GM23338 (cell line): ENCODE results near the gene ZNF716. TPM values are rescaled to one million over a fixed set of nuclear protein-coding genes. Genes with fewer than 3 reads are reported as not detected.
"Not testable (repeated sequence)": the region's sequence is repeated elsewhere in the genome, so short reads cannot be mapped to it uniquely, and the experiment has no call there.

Source experiments
- ATAC-seq: fragments of 200-7000 bp; cut with Tn5 transposase; 3 replicates; pipeline ENCODE4 v1.9.1; 2020
- DNase-seq: peaks from one replicate; pipeline ENCODE4 v3.0.0-alpha.2; 2015; ENCODE audit warnings: low spot score
- H2AFZ ChIP-seq: fragments of 200-600 bp; sonication (generic); 2 replicates; pipeline ENCODE4 v1.8.0; 2016; ENCODE audit warnings: antibody characterized with exemption, mild to moderate bottlenecking, moderate library complexity
- H3F3A ChIP-seq: fragments of 200-600 bp; sonication (generic); replicated peaks from 2 replicates; pipeline ENCODE4 v1.8.0; 2017; ENCODE audit warnings: antibody characterized with exemption, mixed run types, low read depth
- H3K27ac ChIP-seq: fragments of 200-600 bp; sonication (generic); 2 replicates; pipeline ENCODE4 v1.6.1; 2016; ENCODE audit warnings: low read depth
- H3K27me3 ChIP-seq: fragments of 200-600 bp; sonication (generic); 2 replicates; pipeline ENCODE4 v1.8.0; 2016; ENCODE audit warnings: mild to moderate bottlenecking, mixed run types, moderate library complexity; ENCODE audit not compliant: insufficient read depth
- H3K36me3 ChIP-seq: fragments of 200-600 bp; sonication (generic); 2 replicates; pipeline ENCODE4 v1.8.0; 2016; ENCODE audit warnings: mild to moderate bottlenecking; ENCODE audit not compliant: insufficient read depth
- H3K4me1 ChIP-seq: fragments of 200-600 bp; sonication (generic); 2 replicates; pipeline ENCODE4 v1.8.0; 2016; ENCODE audit warnings: mild to moderate bottlenecking, moderate library complexity; ENCODE audit not compliant: insufficient read depth
- H3K4me2 ChIP-seq: fragments of 200-600 bp; sonication (generic); 2 replicates; pipeline ENCODE4 v1.7.1; 2017; ENCODE audit warnings: mixed run types
- H3K4me3 ChIP-seq: fragments of 200-600 bp; sonication (generic); 2 replicates; pipeline ENCODE4 v1.6.1; 2016; ENCODE audit warnings: mixed run types
- H3K79me2 ChIP-seq: fragments of 200-600 bp; sonication (generic); replicated peaks from 2 replicates; pipeline ENCODE4 v1.8.0; 2017; ENCODE audit warnings: mild to moderate bottlenecking; ENCODE audit not compliant: insufficient read depth
- H3K9me2 ChIP-seq: fragments of 200-600 bp; sonication (generic); 2 replicates; pipeline ENCODE4 v1.8.0; 2017; ENCODE audit not compliant: insufficient read depth
- H4K20me1 ChIP-seq: fragments of 200-600 bp; sonication (generic); replicated peaks from 2 replicates; pipeline ENCODE4 v1.8.0; 2017; ENCODE audit warnings: mild to moderate bottlenecking; ENCODE audit not compliant: insufficient read depth
- H3K27ac Mint-ChIP-seq: 2 replicates; pipeline ENCODE4 v1.8.0; 2020; ENCODE audit warnings: inconsistent platforms, mild to moderate bottlenecking, moderate library complexity, mixed read lengths
- H3K27me3 Mint-ChIP-seq: 3 replicates; pipeline ENCODE4 v1.8.0; 2022; ENCODE audit warnings: low read depth, mild to moderate bottlenecking, moderate library complexity, mixed read lengths, inconsistent platforms; ENCODE audit not compliant: insufficient read depth, poor library complexity
- H3K36me3 Mint-ChIP-seq: 3 replicates; pipeline ENCODE4 v1.8.0; 2021; ENCODE audit warnings: low read depth, mild to moderate bottlenecking, inconsistent platforms, moderate library complexity, mixed read lengths
- H3K4me1 Mint-ChIP-seq: 3 replicates; pipeline ENCODE4 v1.8.0; 2020; ENCODE audit warnings: mild to moderate bottlenecking, inconsistent platforms, mixed read lengths
- H3K4me3 Mint-ChIP-seq: 3 replicates; pipeline ENCODE4 v1.8.0; 2021; ENCODE audit warnings: moderate library complexity, mild to moderate bottlenecking, inconsistent platforms, mixed read lengths
- H3K9me3 Mint-ChIP-seq: 3 replicates; pipeline ENCODE4 v1.8.0; 2020; ENCODE audit warnings: moderate library complexity, mild to moderate bottlenecking, inconsistent platforms, mixed read lengths
- EZH2 ChIP-seq: fragments of 200-600 bp; sonication (generic); IDR thresholded peaks from one replicate; pipeline ENCODE4 v1.8.0; 2017; ENCODE audit warnings: antibody characterized with exemption, mild to moderate bottlenecking, low read depth; ENCODE audit not compliant: unreplicated experiment
- NANOG ChIP-seq: IDR thresholded peaks from 2 replicates; pipeline ENCODE4 v1.6.1; 2016; ENCODE audit warnings: antibody characterized with exemption, borderline replicate concordance
- STAT1 ChIP-seq: IDR thresholded peaks from one replicate; pipeline ENCODE4 v1.6.1; 2016; ENCODE audit warnings: antibody characterized with exemption; ENCODE audit not compliant: unreplicated experiment
- ZNF114 ChIP-seq: fragments of 250-450 bp; sonication (Bioruptor Pico); IDR thresholded peaks from 2 replicates; pipeline ENCODE4 v1.5.0; 2020; ENCODE audit warnings: mild to moderate bottlenecking, moderate library complexity
- ZNF331 ChIP-seq: fragments of 250-450 bp; sonication (Bioruptor Pico); IDR thresholded peaks from 2 replicates; pipeline ENCODE4 v1.5.0; 2020; ENCODE audit warnings: low read depth, mild to moderate bottlenecking, moderate library complexity
- polyA plus RNA-seq: library from polyadenylated mRNA; unstranded; fragments of >200 nt; fragmentation: Nextera tagmentation; extraction: Ambion mirVana; gene quantifications from 2 replicates; pipeline ENCODE4 v1.2.1, GENCODE V29; 2016
- total RNA-seq: library from RNA; depleted of rRNA; stranded (reverse); fragments of >200 nt; shearing (Covaris generic); gene quantifications from 2 replicates; pipeline ENCODE4 v1.2.3, GENCODE V29; 2014
- TF ChIP-seq, protein P1 (sequence below): fragments of 250-450 bp; sonication (Bioruptor Pico); IDR thresholded peaks from 2 replicates; pipeline ENCODE4 v1.5.0; 2020; ENCODE audit warnings: mild to moderate bottlenecking, moderate library complexity

The ZNF716 gene
- total and polyA plus RNA-seq, 2 experiments from 2014 or later: not detected

DNA sequence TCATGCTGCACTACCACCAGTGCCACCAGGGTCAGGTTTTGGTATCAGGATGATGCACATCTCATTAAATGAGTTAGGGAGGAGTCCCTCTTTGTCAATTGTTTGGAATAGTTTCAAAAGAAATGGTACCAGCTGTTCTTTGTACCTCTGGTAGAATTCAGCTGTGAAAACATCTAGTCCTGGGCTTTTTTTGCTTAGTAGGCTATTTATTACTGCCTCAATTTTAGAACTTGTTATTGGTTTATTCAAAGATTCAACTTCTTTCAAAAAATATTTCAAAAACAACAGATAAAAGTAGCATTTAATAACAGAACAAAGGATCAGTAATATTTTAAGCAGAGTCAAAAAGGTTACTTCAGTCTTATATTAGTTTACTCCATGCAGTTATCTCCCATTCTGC lies 6.4 kb upstream of the ZNF716 start:
- H3K79me2 ChIP-seq: no peaks in the 10 kb centered on the region
- H3K27me3 Mint-ChIP-seq: peaks cover 2% of the 10 kb centered on the region
- H3K4me1 ChIP-seq: no peaks in the 10 kb centered on the region
- no peaks in the 10 kb centered on the region for H3K9me2 ChIP-seq
- no peak overlapping the region for H3K27ac ChIP-seq
- no peaks in the 10 kb centered on the region; the same call in 1 of the 2 replicates for H3K36me3 ChIP-seq
- H2AFZ ChIP-seq: no peak overlapping the region
- H3F3A ChIP-seq: no peaks in the 10 kb centered on the region
- no peak overlapping the region for H3K4me3 ChIP-seq
- no peak overlapping the region for H3K4me3 Mint-ChIP-seq
- no peaks in the 10 kb centered on the region for H4K20me1 ChIP-seq
- H3K4me1 Mint-ChIP-seq: no peaks in the 10 kb centered on the region
- no peak for DNase-seq
- TF ChIP-seq EZH2: no peak
- no peak for TF ChIP-seq STAT1
- TF ChIP-seq, protein P1, sequence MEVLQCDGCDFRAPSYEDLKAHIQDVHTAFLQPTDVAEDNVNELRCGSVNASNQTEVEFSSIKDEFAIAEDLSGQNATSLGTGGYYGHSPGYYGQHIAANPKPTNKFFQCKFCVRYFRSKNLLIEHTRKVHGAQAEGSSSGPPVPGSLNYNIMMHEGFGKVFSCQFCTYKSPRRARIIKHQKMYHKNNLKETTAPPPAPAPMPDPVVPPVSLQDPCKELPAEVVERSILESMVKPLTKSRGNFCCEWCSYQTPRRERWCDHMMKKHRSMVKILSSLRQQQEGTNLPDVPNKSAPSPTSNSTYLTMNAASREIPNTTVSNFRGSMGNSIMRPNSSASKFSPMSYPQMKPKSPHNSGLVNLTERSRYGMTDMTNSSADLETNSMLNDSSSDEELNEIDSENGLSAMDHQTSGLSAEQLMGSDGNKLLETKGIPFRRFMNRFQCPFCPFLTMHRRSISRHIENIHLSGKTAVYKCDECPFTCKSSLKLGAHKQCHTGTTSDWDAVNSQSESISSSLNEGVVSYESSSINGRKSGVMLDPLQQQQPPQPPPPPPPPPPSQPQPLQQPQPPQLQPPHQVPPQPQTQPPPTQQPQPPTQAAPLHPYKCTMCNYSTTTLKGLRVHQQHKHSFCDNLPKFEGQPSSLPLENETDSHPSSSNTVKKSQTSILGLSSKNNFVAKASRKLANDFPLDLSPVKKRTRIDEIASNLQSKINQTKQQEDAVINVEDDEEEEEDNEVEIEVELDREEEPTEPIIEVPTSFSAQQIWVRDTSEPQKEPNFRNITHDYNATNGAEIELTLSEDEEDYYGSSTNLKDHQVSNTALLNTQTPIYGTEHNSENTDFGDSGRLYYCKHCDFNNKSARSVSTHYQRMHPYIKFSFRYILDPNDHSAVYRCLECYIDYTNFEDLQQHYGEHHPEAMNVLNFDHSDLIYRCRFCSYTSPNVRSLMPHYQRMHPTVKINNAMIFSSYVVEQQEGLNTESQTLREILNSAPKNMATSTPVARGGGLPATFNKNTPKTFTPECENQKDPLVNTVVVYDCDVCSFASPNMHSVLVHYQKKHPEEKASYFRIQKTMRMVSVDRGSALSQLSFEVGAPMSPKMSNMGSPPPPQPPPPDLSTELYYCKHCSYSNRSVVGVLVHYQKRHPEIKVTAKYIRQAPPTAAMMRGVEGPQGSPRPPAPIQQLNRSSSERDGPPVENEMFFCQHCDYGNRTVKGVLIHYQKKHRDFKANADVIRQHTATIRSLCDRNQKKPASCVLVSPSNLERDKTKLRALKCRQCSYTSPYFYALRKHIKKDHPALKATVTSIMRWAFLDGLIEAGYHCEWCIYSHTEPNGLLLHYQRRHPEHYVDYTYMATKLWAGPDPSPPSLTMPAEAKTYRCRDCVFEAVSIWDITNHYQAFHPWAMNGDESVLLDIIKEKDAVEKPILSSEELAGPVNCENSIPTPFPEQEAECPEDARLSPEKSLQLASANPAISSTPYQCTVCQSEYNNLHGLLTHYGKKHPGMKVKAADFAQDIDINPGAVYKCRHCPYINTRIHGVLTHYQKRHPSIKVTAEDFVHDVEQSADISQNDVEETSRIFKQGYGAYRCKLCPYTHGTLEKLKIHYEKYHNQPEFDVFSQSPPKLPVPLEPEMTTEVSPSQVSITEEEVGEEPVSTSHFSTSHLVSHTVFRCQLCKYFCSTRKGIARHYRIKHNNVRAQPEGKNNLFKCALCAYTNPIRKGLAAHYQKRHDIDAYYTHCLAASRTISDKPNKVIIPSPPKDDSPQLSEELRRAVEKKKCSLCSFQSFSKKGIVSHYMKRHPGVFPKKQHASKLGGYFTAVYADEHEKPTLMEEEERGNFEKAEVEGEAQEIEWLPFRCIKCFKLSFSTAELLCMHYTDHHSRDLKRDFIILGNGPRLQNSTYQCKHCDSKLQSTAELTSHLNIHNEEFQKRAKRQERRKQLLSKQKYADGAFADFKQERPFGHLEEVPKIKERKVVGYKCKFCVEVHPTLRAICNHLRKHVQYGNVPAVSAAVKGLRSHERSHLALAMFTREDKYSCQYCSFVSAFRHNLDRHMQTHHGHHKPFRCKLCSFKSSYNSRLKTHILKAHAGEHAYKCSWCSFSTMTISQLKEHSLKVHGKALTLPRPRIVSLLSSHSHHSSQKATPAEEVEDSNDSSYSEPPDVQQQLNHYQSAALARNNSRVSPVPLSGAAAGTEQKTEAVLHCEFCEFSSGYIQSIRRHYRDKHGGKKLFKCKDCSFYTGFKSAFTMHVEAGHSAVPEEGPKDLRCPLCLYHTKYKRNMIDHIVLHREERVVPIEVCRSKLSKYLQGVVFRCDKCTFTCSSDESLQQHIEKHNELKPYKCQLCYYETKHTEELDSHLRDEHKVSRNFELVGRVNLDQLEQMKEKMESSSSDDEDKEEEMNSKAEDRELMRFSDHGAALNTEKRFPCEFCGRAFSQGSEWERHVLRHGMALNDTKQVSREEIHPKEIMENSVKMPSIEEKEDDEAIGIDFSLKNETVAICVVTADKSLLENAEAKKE (CRISPR knock-in tag): no peak
- TF ChIP-seq ZNF114 (CRISPR knock-in tag): no peak
- TF ChIP-seq NANOG: no peak
- TF ChIP-seq ZNF331 (CRISPR knock-in tag): no peak
- H3K4me2 ChIP-seq: no peak overlapping the region
- no peak for ATAC-seq
- H3K36me3 Mint-ChIP-seq: peaks cover 25% of the 10 kb centered on the region
- H3K27me3 ChIP-seq: no peaks in the 10 kb centered on the region
- H3K27ac Mint-ChIP-seq: no peak overlapping the region
- H3K9me3 Mint-ChIP-seq: peaks cover 78% of the 10 kb centered on the region

DNA sequence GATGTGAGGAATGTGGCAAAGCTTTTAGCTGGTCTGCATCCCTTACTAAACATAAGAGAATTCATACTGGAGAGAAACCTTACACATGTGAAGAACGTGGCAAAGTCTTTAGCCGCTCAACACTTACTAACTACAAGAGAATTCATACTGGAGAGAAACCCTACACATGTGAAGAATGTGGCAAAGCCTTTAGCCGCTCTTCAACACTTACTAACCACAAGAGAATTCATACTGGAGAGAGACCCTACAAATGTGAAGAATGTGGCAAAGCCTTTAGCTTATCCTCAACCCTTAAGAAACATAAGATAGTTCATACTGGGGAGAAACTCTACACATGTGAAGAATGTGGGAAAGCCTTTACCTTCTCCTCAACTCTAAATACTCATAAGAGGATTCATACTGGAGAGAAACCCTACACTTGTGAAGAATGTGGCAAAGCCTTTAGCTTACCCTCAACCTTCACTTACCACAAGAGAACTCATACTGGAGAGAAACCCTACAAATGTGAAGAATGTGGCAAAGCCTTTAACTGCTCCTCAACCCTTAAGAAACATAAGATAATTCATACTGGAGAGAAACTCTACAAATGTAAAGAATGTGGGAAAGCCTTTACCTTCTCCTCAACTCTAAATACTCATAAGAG lies 19.3 kb downstream of the ZNF716 start:
- H3F3A ChIP-seq, H3K27ac Mint-ChIP-seq, H3K79me2 ChIP-seq, ATAC-seq, H3K4me3 ChIP-seq, H3K27ac ChIP-seq, H4K20me1 ChIP-seq, H3K4me2 ChIP-seq, H3K27me3 ChIP-seq, H2AFZ ChIP-seq, H3K27me3 Mint-ChIP-seq, H3K4me1 ChIP-seq, H3K4me3 Mint-ChIP-seq, H3K4me1 Mint-ChIP-seq, DNase-seq, H3K9me2 ChIP-seq: not testable (repeated sequence)
- peaks cover 89% of the 10 kb centered on the region for H3K9me3 Mint-ChIP-seq
- H3K36me3 ChIP-seq: peaks cover 12% of the 10 kb centered on the region
- peaks cover 29% of the 10 kb centered on the region for H3K36me3 Mint-ChIP-seq
